MM.1S (cell line): ENCODE data around the gene CYYR1.

Experiments
- DNase-seq: peaks from one replicate; pipeline ENCODE4 v3.0.0-alpha.2; 2015
- H2AFZ ChIP-seq: fragments of 300-600 bp; sonication (generic); 2 replicates; pipeline ENCODE4 v1.6.0; 2016; ENCODE audit warnings: antibody characterized with exemption, low read length
- H3F3A ChIP-seq: fragments of 300-600 bp; sonication (generic); 2 replicates; pipeline ENCODE4 v1.6.1; 2016; ENCODE audit warnings: mild to moderate bottlenecking, antibody characterized with exemption, low read length, moderate library complexity, mixed read lengths; ENCODE audit not compliant: insufficient read depth
- H3K27ac ChIP-seq: fragments of 300-600 bp; sonication (generic); 2 replicates; pipeline ENCODE4 v1.5.1; 2016; ENCODE audit warnings: mild to moderate bottlenecking, low read length
- H3K27me3 ChIP-seq: fragments of 300-600 bp; sonication (generic); replicated peaks from 2 replicates; pipeline ENCODE4 v1.6.0; 2016; ENCODE audit warnings: low read length; ENCODE audit not compliant: insufficient read depth
- H3K36me3 ChIP-seq: fragments of 300-600 bp; sonication (generic); replicated peaks from 2 replicates; pipeline ENCODE4 v1.6.1; 2016; ENCODE audit warnings: mild to moderate bottlenecking, low read length, mixed read lengths; ENCODE audit not compliant: insufficient read depth
- H3K4me1 ChIP-seq: fragments of 300-600 bp; sonication (generic); 2 replicates; pipeline ENCODE4 v1.6.1; 2016; ENCODE audit warnings: low read length, mixed read lengths
- H3K4me2 ChIP-seq: fragments of 300-600 bp; sonication (generic); 2 replicates; pipeline ENCODE4 v1.6.0; 2016; ENCODE audit warnings: low read depth, low read length
- H3K4me3 ChIP-seq: fragments of 300-600 bp; sonication (generic); 2 replicates; pipeline ENCODE4 v1.5.1; 2016; ENCODE audit warnings: low read length, mixed read lengths
- H3K79me2 ChIP-seq: fragments of 300-600 bp; sonication (generic); 2 replicates; pipeline ENCODE4 v1.6.1; 2016; ENCODE audit warnings: mixed run types, low read length, mixed read lengths
- H3K9ac ChIP-seq: fragments of 300-600 bp; sonication (generic); 2 replicates; pipeline ENCODE4 v1.6.1; 2016; ENCODE audit warnings: low read length, mixed read lengths
- H3K9me2 ChIP-seq: fragments of 300-600 bp; sonication (generic); replicated peaks from 2 replicates; pipeline ENCODE4 v1.6.1; 2016; ENCODE audit warnings: mild to moderate bottlenecking, low read length, mixed read lengths; ENCODE audit not compliant: insufficient read depth
- H3K9me3 ChIP-seq: fragments of 300-600 bp; sonication (generic); replicated peaks from 2 replicates; pipeline ENCODE4 v1.6.1; 2016; ENCODE audit warnings: mild to moderate bottlenecking, low read length, mixed read lengths; ENCODE audit not compliant: insufficient read depth
- H4K20me1 ChIP-seq: fragments of 300-600 bp; sonication (generic); 2 replicates; pipeline ENCODE4 v1.6.1; 2016; ENCODE audit warnings: mild to moderate bottlenecking, low read length, moderate library complexity, mixed read lengths; ENCODE audit not compliant: insufficient read depth
- EZH2 ChIP-seq: fragments of 300-600 bp; sonication (generic); optimal IDR thresholded peaks from 2 replicates; pipeline ENCODE3; 2017; ENCODE audit warnings: low read depth, mild to moderate bottlenecking, antibody characterized with exemption, low read length, mixed read lengths
- EZH2phosphoT487 ChIP-seq: fragments of 300-600 bp; sonication (generic); IDR thresholded peaks from 2 replicates; pipeline ENCODE4 v1.6.1; 2018; ENCODE audit warnings: antibody characterized with exemption, low read length
- TF ChIP-seq, protein P1 (sequence below): fragments of 300-600 bp; sonication (generic); IDR thresholded peaks from 2 replicates; pipeline ENCODE4 v1.5.1; 2016; ENCODE audit warnings: antibody characterized with exemption, low read length, mixed read lengths

Gene CYYR1

DNA sequence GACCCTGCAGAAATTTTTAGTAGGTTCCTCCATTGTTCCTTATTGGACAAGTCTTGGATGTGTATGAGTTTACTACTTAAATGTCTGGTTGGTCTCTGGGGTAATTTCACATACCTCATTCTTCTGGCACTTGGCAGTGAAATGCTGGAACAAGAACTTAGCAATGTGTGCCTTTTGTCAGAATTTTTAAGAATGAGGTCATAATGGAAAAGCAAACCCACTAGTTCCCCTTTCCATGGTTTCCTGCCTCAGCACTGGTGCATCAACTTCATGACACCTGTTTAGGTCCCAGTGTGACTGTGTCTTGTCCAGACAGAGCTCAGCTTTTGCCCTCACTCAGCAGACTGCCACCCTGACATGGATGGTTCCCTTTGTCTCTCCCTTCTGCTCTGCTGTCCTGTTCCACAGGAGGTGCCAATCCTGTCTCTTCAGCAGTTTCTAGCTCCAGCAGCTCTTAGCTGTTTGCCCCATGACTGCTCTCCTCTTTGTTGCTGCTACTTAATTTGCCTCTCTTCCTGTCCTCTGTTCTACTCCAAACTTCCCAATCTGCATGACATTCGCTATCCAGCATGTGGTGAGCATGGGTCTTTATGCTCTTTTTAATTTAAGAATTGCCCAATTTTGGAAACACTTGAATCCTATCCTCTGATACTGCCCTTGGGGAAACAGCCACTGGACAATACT is 135.6 kb downstream of the CYYR1 start:
- no peak overlapping the region for H3K27ac ChIP-seq
- H3K9me3 ChIP-seq = no peaks in the 10 kb centered on the region
- H3K9me2 ChIP-seq = no peaks in the 10 kb centered on the region
- no peaks in the 10 kb centered on the region for H3K27me3 ChIP-seq
- no peaks in the 10 kb centered on the region for H3K36me3 ChIP-seq
- H3K4me2 ChIP-seq = no peak overlapping the region
- no peak overlapping the region for H3K4me3 ChIP-seq
- DNase-seq = no peak
- H3K79me2 ChIP-seq = no peaks in the 10 kb centered on the region
- no peak overlapping the region for H2AFZ ChIP-seq
- H3F3A ChIP-seq = no peaks in the 10 kb centered on the region
- H3K4me1 ChIP-seq = 0 out of 2 replicates have a peak, but pooled peaks cover 5% of the 10 kb centered on the region
- H4K20me1 ChIP-seq = no peaks in the 10 kb centered on the region
- TF ChIP-seq EZH2 (no peak), EZH2phosphoT487 (no peak)
- TF ChIP-seq, protein P1, sequence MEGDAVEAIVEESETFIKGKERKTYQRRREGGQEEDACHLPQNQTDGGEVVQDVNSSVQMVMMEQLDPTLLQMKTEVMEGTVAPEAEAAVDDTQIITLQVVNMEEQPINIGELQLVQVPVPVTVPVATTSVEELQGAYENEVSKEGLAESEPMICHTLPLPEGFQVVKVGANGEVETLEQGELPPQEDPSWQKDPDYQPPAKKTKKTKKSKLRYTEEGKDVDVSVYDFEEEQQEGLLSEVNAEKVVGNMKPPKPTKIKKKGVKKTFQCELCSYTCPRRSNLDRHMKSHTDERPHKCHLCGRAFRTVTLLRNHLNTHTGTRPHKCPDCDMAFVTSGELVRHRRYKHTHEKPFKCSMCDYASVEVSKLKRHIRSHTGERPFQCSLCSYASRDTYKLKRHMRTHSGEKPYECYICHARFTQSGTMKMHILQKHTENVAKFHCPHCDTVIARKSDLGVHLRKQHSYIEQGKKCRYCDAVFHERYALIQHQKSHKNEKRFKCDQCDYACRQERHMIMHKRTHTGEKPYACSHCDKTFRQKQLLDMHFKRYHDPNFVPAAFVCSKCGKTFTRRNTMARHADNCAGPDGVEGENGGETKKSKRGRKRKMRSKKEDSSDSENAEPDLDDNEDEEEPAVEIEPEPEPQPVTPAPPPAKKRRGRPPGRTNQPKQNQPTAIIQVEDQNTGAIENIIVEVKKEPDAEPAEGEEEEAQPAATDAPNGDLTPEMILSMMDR = no peak
- no peak overlapping the region for H3K9ac ChIP-seq

DNA sequence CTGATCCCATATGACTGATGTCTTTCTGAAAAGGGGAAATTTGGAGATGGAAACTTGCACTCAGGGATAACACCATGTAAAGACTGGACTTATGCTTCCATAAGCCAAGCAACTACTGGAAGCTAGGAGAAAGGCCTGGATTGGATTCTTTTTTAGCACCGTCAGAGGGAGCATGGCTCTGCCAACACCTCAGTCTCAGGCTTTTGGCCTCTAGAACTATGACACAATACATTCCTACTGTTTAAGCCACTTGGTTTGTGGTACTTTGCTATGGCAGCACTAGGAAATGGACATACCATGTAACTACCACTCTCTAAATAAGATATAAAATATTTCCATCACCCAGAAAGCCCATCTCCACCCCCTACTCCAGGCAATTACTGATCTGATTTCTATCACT is 139.7 kb downstream of the CYYR1 start:
- Histone ChIP-seq H3K4me3 (no peak overlapping the region), H3K27ac (no peak overlapping the region), H3K36me3 (no peaks in the 10 kb centered on the region), H3K9me3 (no peaks in the 10 kb centered on the region), H3K9ac (no peak overlapping the region), H3K4me1 (peaks cover 9% of the 10 kb centered on the region; the same call in 1 of the 2 replicates), H3K9me2 (no peaks in the 10 kb centered on the region), H3K27me3 (no peaks in the 10 kb centered on the region), H3F3A (no peaks in the 10 kb centered on the region), H2AFZ (no peak overlapping the region), H3K4me2 (no peak overlapping the region), H3K79me2 (no peaks in the 10 kb centered on the region), H4K20me1 (no peaks in the 10 kb centered on the region)
- no peak for DNase-seq
- TF ChIP-seq EZH2phosphoT487 (no peak), EZH2 (no peak)
- TF ChIP-seq, protein P1 = no peak

DNA sequence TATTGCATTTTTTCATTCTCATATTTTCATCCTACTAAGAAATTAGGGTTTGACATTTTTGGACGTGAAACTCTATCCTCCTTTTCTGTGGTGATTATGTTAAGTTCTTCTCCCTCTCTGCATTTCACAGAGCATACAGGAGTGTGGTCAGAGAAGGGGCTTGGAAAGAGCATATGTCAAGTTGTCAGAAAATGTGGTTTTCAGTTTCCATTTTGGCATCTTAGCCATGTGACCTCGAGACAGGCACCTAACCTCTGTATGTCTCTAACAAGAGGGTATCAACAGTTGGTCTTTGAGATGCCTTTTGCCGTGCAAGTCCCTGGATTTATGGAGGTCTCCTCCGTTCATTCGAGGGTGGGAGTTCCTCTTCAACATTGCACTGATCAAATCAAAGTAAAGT is 140.7 kb downstream of the CYYR1 start:
- Histone ChIP-seq H3K9ac (no peak overlapping the region), H3F3A (no peaks in the 10 kb centered on the region), H4K20me1 (no peaks in the 10 kb centered on the region), H3K9me2 (no peaks in the 10 kb centered on the region), H3K27ac (peak overlapping the region; percentile 2; the same call in 1 of the 2 replicates), H3K27me3 (no peaks in the 10 kb centered on the region), H3K4me2 (peak overlapping the region; percentile 80), H3K36me3 (no peaks in the 10 kb centered on the region), H3K79me2 (no peaks in the 10 kb centered on the region), H3K9me3 (no peaks in the 10 kb centered on the region), H3K4me3 (peak overlapping the region; percentile 6; the same call in 1 of the 2 replicates), H2AFZ (peak overlapping the region; percentile 29; the same call in 1 of the 2 replicates), H3K4me1 (peaks cover 9% of the 10 kb centered on the region; the same call in 1 of the 2 replicates)
- TF ChIP-seq EZH2phosphoT487 (no peak), EZH2 (no peak)
- TF ChIP-seq, protein P1 = no peak
- peak; percentile 88 for DNase-seq
